Activated CD4-positive, alpha-beta T cell treated with anti-CD3 and anti-CD28 coated beads for 48 hours (primary cell): Measurements from ENCODE around the gene GALNT15.

Experiments used
- DNase-seq: peaks from one replicate; pipeline ENCODE4 v3.0.0-alpha.2; 2020

GALNT15 gene

GRCh38 chr3:16233806-16234205 is 59.3 kb downstream of the GALNT15 start:
- no peak for DNase-seq

- no peak for DNase-seq
Measured at GRCh38 chr3:16234281-16234680, 59.8 kb downstream of the GALNT15 start.

GRCh38 chr3:16236030-16236639 is 61.7 kb downstream of the GALNT15 start:
- DNase-seq: no peak

- DNase-seq: no peak
Measured at GRCh38 chr3:16236856-16237393, 62.4 kb downstream of the GALNT15 start.

- DNase-seq: no peak
Measured at GRCh38 chr3:16239086-16239770, 64.7 kb downstream of the GALNT15 start.

GRCh38 chr3:16239780-16240179 is 65.3 kb downstream of the GALNT15 start:
- no peak for DNase-seq

- no peak for DNase-seq
Measured at GRCh38 chr3:16240229-16241023, 65.9 kb downstream of the GALNT15 start.

- DNase-seq: no peak
Measured at GRCh38 chr3:16241225-16241624, 66.7 kb downstream of the GALNT15 start.

- DNase-seq: no peak
Measured at GRCh38 chr3:16242177-16242576, 67.7 kb downstream of the GALNT15 start.

- peak; percentile 32 for DNase-seq
Measured at GRCh38 chr3:16243706-16244490, 69.4 kb downstream of the GALNT15 start.

- DNase-seq: no peak
Measured at GRCh38 chr3:16245609-16246008, 71.1 kb downstream of the GALNT15 start.

- peak; percentile 84 for DNase-seq
Measured at GRCh38 chr3:16247282-16248061, 73.0 kb downstream of the GALNT15 start.

GRCh38 chr3:16248556-16248955 is 74.1 kb downstream of the GALNT15 start:
- DNase-seq: no peak

GRCh38 chr3:16249336-16249735 is 74.9 kb downstream of the GALNT15 start:
- peak; percentile 51 for DNase-seq

- no peak for DNase-seq
Measured at GRCh38 chr3:16249886-16250285, 75.4 kb downstream of the GALNT15 start.

GRCh38 chr3:16251316-16252085 is 77.0 kb downstream of the GALNT15 start:
- DNase-seq: no peak

- DNase-seq: no peak
Measured at GRCh38 chr3:16252243-16252978, 77.9 kb downstream of the GALNT15 start.

- no peak for DNase-seq
Measured at GRCh38 chr3:16252988-16253387, 78.5 kb downstream of the GALNT15 start.

GRCh38 chr3:16253601-16254000 is 79.1 kb downstream of the GALNT15 start:
- DNase-seq: no peak

- no peak for DNase-seq
Measured at GRCh38 chr3:16254916-16255315, 80.4 kb downstream of the GALNT15 start.
